ENCODE data around the gene ACSS2.
A peak's percentile ranks its signal among the peaks of the same experiment; 100 is the strongest.
"Not testable (repeated sequence)": the region's sequence is repeated elsewhere in the genome, so short reads cannot be mapped to it uniquely, and the experiment has no call there.

The ACSS2 gene

DNA sequence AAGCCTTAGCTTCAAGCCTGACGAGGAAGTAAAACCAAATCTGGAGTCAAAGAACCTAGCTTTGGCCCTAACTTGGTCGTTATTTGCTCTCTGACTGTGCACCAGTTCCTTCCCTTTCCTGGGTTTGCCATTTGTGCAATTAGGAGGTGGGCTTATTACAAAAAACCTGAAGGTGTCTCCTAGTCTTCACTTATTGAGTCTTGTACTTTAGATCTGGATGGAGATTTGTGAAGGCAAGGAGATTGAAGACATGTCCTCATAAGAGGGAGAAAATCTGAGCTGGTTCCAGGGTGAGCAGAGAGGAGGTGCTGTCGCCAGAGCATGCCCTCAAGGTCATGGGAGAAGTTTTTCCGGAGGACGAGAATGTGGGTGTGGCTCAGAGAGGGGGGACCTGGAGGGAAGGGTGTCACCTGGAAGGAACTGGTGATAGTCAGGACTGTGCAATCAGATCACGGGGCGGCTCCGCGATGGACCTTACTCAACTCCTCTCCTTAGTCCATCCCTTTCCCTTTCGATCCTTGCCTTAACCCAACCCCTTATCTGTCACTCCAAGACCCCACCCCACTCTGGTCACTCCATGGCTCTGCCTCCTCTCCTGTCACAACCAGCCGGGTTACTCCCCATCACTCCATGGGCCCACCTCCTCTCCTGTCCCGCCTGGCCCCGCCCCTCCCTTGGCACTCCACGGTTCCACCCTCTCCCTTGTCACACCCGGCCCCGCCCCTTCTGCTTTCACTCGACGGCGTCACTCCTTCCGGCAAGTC is 588 bp upstream of the ACSS2 start:
- peak in 1 of 2 donors; percentile 93 for DNase-seq

DNA sequence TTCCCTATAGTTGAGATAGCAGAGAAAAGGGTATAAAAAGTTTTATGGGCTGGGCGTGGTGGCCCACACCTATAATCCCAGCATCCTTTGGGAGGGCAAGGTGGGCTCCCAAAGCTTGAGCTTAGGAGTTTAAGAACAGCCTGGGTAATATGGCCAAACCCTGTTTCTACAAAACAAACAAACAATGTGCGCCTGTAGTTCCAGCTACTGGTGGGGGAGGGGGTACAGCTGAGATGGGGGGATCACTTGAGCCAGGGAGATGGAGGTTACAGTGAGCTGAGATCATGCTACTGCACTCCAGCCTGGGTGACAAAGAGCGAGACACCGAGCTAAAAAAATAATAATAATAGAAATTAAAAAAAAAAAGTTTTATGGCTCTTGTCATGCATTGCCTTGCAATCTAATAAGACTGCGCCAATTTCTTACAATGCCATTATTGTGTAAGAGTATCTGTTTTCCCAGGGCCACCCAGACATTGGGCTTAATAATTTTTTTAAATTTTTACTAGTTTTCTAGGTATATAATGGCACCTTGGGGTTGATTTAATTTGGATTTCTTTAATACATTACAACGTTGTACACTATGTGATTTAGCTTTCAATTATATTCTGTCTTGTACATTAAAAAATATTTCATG is 3.9 kb downstream of the ACSS2 start:
- DNase-seq = no peak

DNA sequence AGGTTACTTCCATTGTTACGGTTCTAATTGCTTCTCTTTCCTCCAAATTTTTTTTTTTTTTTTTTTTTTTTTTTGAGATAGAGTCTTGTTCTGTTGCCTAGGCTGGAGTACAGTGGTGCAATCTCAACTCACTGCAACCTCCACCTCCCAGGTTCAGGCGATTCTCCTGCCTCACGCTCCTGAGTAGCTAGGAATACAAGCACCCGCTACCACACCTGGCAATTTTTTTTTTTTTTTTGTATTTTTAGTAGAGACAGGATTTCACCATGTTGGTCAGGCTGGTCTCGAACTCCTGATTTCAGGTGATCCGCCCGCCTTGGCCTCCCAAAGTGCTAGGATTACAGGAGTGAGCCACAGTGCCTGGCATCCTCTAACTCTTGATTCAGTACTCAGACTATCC is 4.6 kb downstream of the ACSS2 start:
- DNase-seq = not testable (repeated sequence)

DNA sequence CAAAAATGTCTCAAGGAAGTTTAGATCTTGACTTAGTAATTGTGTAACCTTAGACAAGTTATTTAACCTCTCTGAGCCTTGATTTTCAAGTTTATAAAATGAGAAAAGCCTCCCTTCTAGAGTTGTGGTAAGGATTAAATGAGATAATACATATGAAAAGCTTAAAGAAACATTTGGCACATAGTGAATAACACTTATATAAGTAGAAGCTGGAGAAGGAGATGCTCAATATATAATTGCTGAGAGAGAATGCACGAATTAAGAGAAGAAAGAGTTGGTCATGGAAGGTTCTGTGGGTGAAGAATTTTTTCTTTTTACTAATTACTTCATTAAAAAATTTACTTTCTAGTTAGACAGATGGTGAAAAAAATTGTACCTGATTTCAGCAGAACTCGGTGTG is 5.3 kb downstream of the ACSS2 start:
- DNase-seq = no peak

DNA sequence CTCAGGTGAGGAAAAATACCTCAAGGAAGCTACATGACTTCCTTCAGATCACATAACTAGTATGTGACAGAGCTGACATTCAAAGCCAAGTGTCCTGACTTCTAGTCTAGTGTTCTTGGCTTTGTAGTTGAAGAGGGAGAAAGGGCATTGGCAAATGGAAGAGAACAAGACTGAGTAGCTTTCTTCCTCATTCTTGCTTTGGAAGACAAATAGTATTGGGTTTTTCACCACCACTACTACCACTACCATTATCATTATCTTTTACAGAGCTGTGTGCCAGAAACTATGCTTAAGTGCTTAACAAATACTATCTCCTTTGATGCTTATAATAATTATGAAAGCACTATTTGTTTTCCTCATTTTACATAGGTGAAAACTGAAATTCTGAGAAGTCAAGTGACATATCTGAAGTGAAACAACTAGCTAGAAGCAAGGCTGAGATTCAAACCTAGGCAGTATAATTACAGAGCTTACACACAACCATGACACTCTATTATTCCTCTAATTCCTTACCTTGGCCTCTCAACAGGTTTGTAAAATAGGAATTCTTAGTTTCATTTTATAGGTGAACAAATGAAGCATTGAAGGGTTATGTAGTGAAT is 6.8 kb downstream of the ACSS2 start:
- DNase-seq = no peak

DNA sequence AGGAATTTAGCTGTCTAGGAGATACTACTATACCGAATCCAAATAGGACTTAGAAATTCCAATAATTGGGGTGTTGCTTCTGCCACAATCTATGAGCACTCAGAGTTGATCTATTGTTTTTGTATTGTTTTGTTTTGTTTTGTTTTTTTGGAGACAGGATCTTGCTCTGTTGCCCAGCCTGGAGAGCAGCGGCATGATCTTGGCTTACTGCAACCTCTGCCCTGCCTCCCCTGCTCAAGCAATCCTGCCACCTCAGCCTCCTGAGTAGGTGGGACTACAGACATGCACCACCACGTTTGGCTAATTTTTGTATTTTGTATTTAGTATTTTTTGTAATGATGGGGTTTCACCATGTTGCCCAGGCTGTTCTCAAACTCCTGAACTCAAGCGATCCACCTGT is 7.4 kb downstream of the ACSS2 start:
- no peak for DNase-seq

DNA sequence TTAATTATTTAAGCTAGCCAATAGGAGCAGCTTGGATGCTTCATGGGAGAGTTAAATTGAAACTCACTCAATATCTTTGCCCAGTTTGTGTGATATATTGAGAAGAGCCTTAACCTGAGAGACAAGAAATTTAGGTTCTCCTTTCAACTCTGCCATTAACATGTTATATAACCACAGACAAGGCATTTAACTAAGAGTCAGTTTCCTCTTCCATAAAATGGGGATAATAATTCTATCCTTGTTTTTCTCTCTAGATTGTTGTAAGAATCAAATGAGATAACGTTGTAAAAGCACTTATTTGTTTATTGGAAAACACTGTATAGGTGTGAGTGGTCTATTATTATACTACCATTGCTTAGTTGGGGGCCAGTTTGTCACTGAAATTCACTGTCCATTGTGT is 7.8 kb downstream of the ACSS2 start:
- DNase-seq = no peak

DNA sequence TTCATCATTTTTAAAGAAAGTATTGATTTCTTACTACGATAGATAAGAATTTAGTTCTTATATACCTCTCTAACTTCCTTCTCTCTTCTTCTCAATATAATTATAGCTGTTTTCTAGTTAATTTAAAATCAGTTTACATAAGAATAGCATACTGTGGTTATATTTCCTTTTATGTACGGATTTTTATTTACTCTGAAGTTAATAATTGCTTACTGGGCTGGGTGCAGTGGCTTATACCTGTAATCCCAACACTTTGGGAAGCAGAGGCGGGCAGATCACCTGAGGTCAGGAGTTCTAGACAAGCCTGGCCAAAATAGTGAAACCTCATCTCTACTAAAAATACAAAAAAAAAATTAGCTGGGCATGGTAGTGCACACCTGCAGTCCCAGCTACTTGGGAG is 9.7 kb downstream of the ACSS2 start:
- DNase-seq = no peak

DNA sequence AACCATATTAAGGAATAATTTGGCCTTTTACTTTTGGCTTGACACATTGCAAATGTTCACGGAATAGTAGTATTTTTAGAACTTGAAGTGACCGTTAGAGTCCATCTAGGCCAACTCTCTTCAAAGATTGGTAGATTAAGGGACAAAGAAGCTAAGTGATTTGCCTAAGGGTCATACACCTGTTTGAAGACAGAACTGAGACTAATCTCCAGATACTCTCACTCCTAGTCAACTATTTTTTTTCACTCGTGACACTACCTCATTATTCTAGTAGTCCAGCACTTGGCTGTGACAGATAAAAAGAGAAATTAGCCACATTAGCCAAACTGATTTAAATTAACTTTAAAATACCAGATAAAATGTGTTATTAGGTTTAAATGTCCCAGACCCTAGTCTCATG is 10.6 kb downstream of the ACSS2 start:
- DNase-seq = no peak

DNA sequence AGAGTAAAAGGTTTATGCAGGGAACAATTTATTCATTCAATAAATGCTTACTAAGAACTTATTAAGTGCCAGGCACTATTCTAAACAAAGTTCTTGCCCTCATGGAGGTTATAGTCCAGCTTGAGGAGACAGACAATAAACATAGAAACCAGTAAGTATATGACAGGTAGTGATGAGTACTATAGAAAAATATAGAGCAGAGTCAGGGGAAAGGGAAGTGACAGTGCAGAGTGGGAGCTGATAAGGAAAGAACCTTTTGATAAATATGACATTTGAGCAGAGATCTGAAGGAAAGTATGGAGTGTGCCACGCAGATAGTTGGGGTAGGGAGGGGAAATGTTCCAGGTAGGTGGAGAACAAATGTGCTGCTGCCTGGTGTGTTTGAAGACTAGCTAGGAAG is 12.1 kb downstream of the ACSS2 start:
- DNase-seq = no peak

DNA sequence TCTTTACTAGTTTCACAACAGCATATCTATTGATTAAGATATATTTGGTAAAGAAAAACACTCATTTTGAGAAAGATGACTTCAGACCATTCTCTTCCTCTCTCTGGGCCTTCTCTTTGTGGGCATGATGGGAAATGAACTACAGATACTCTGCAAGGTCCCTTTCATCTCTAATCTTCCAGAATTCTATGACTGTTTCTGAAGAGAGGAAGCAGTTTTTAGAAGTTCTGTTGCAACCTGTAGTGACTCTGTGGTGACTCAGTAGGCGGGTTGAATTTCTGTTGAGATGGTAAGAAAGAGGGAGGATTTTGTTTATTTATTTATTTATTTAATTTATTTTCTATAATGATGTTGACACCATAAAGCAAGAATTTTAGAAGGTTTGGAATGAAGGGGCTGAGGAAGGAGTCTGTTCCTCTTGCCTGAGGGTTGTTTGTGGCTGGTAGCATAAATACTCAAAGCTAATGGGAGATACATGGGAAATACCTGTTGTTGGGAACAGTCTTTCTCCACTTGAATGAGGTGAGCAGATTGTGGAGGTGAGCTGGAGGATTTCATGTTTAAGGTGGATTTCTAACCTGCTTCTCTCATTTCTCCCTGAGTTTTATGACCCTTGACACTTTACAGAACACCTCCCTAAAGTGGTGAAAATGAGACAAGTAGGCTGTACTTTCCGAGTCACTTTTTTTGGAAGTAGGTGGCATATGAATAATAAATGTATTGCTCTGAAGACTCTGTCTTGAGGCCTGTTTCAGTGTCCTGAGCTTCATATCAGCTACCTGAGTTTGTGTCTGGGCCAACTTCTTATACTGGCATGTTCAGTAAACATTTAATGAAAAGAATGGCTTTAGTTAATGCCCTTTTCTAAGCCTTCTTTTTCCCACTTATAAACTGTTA is 15.0 kb downstream of the ACSS2 start:
- peak; percentile 18 to 30 for DNase-seq

DNA sequence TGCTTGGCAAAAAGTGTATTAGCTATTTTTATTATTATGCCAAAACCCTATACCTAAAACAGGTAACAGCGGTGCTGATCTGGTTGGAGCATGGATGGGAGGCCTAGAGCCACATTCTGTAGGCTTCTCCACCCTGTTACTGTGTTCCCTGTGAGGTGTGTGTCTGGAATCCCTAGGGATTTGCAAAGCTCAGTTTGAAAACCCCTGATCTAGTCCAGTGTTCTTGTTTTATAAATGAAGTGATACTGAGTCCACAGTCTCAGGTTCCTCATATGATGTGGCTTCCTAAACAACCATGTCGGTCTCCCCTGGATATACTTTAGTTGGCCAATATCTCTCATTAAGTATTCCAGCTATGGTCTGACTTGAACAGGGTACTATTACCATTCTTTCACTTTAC is 16.3 kb downstream of the ACSS2 start:
- no peak for DNase-seq

DNA sequence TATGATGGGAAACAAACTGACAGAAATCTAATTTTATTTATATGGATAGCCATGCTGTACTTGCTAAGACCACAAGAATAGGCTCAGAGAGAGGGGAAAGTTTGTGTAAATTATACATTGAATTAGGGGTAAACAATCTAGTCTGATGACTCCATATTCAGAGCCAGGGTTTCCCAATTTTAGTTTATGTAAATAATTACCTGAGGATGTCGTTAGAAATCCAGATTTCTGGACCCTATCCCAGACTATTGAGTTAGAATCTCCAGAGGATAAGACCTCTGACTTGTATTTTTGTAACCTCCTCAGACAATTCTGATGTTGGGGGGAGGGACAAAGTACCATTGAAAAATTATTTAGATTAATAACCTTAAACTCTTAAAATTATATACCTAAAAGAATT is 18.3 kb downstream of the ACSS2 start:
- DNase-seq = no peak

DNA sequence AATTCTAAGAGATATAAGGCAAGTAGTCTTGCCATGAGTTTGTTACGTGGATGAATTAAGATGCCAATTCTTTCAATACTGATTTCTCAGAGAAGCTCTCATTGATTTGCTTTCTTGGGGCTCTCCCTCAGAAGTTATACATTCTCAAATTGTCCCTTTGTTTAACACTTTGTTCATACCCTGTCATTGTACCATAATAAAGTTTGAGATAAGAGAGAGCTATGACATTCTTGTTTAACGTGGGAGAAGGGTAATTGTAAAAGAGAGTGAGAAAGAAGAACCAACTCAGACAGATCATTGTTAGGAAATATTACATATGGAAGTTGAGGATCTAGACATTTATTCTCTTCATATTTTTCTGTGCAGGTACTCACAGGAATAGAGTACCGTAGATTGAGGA is 19.1 kb downstream of the ACSS2 start:
- no peak for DNase-seq

DNA sequence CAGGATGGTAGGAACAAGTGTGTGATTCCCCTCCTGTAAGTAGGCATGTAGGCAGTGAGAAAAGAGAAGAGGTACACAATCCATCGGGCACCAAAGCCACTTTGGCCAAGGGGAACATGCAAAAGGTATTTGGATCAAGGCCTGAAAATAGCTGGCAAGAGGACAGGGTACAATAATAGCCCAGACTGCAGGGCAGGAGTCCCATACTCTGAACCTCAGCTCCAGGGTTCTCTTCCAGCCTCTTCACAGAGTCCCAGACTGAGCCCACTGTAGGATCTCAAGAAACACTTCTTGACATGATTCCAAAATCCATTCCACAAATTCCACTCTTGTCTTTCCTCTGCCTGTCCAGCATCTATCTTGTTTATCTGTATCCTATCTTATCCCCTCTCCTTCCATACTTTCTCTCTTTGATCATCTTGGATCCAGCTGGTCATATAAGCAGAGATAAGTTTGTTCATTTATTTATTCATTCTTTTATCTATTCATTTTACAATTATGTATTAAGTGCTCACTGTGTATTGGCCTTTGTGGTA is 19.7 kb downstream of the ACSS2 start:
- DNase-seq = no peak

DNA sequence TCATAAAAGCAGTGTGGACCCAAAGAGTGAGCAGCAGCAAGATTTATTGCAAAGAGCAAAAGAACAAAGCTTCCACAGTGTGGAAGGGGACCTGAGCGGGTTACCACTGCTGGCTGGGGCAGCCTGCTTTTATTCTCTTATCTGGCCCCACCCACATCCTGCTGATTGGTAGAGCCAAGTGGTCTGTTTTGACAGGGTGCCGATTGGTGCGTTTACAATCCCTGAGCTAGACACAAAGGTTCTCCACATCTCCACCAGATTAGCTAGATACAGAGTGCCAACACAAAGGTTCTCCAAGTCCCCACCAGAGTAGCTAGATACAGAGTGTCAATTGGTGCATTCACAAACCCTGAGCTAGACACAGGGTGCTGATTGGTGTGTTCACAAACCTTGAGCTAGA is 21.7 kb downstream of the ACSS2 start:
- DNase-seq = not testable (repeated sequence)

DNA sequence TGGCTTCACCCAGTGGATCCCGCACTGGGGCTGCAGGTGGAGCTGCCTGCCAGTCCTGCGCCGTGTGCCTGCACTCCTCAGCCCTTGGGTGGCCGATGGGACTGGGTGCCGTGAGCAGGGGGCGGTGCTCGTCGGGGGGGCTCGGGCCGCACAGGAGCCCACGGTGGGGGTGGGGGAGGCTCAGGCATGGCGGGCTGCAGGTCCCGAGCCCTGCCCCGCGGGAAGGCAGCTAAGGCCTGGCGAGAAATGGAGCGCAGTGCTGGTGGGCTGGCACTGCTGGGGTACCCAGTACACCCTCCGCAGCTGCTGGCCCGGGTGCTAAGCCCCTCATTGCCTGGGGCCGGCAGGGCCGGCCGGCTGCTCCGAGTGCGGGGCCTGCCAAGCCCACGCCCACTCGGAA is 22.3 kb downstream of the ACSS2 start:
- not testable (repeated sequence) for DNase-seq

DNA sequence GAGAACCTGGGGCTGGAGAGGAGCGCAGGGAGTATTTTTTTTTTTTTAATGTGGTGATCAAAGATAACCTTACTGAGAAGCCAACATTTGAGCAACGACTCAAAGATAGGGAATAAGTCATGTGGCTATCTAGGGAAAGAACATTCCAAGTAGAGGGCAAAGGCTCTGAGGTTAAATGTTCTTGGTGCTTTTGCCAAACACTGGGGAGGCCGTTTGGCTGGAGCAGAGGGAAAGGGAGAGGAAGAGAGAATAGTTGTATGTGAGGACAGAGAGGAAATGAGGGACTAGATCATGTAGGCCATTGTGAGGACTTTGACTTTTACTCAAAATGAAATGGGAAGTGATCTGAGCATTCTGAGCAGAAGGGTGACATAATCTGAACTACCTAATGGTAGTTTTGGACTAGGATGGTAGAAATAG is 27.8 kb downstream of the ACSS2 start:
- DNase-seq = no peak

DNA sequence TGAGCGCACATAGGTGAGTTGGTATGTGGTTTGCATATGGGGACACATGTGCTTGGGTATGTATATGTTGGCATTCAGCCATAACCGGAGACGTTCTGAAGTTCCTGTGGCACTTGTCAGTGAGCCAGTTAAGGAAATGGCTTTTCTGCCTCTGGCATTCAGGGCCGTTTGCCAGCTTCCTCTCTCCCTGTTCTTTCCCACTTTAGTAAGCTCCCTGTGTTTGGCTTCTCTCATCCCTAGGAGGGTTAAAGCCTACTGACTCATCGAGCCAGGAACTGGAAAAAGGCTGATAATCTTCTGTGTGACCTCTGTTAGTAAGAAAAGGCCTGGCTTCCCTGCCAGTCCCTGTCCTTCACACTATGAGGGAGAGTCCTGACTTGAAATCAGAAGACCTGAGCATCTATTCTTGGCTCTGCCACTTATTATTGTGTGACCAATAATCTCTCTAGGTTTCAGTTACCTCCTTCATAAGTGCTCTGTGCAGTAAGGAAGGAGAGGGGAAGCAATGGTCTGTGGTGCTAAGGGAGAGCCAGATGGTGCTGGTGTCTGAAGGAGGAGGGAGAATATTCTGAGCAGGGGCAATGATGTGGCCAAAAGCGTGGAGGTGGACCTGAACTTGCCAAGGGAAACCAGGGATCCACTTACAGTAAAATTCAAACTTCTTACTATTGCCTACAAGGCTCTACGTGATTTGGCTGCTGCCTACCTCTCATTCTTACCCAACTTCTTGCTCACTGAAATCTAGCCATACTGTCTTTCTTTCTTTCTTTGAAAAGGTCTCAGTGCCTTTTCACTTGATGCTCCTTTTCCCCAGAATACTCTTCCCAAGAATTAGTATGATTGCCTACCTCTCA is 31.4 kb downstream of the ACSS2 start:
- no peak for DNase-seq

DNA sequence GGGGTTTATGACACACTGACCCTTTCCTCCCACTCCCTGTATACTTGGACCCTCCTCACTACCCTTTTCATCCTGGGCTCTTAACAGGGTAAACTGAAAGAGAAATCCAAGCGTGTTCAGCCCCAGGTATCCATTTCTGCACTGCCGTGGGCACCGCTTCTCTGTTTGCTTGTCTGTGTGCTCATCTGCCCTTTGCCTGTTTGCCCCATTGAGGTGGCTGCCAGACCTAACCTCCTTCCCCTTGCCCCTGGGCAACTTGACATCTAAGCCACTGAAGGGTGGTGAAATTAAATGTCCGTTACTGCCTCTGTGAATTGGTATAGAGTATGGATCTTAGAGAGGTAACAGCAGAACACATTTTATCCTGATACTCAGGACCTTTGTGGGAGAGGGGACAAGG is 38.7 kb downstream of the ACSS2 start:
- no peak for DNase-seq

DNA sequence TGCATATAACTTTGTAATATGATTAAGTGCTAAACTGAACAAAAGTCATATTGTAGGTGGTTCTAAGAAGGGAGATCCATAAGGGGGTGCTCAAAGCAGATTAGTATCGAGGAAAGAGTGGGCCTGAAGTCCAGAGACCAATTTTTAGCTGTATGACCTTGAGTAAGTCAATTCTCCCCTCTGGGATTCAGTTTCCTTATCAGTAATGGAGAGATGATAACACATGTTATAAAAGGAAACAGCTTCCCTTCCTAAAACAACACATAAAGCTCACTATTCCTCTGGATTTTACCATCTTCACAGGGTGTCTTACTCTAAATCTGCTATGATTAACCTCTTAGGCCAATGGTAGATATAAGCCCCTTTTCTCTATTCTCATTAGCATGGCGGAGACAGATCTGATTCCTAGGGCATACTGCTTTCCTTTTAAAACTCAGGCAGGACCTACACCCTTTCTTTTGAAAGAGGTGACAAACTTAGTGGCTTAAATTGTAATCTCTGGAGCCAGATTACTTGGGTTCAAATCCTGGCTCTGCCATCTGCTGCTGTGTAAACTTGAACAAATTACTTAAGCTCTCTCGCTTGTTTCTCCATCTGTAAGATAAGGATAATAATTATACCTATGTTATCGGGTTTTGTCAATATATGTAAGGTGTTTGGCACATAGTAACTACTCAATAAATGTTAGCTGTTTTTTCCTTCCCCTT is 39.5 kb downstream of the ACSS2 start:
- no peak for DNase-seq

All from activated CD4-positive, alpha-beta T cell treated with anti-CD3 and anti-CD28 coated beads for 4 hours (primary cell).